HepG2 (cell line): ENCODE measurements around the gene ZNF563. TPM values are rescaled to one million over a fixed set of nuclear protein-coding genes. Genes with fewer than 3 reads are reported as not detected.

Experiments used
- ASH2L ChIP-seq: fragments of 300-600, 200-600 bp; sonication (generic); IDR thresholded peaks from 2 replicates; pipeline ENCODE4 v1.7.0; 2017; ENCODE audit warnings: low read depth, mild to moderate bottlenecking, moderate library complexity, mixed read lengths, low read length; ENCODE audit not compliant: insufficient read length
- CHCHD3 ChIP-seq: sonication (generic); formaldehyde crosslinking; IDR thresholded peaks from 2 replicates; pipeline ENCODE4 v1.8.0; 2022; ENCODE audit warnings: mild to moderate bottlenecking, missing genetic modification reagents, moderate library complexity
- HNF1B ChIP-seq: sonication (generic); formaldehyde crosslinking; IDR thresholded peaks from 2 replicates; pipeline ENCODE4 v1.5.1; 2020; ENCODE audit warnings: mild to moderate bottlenecking, moderate library complexity, missing genetic modification reagents
- HNF4G ChIP-seq, 2 experiments: sonication (generic) in 1 of 2; formaldehyde crosslinking in 1 of 2; IDR thresholded peaks; 2 replicates each; pipeline versions ENCODE4 v1.4.0 to v1.6.1; 2011 to 2020; ENCODE audit warnings: borderline replicate concordance in 2 of 2, low read depth in 2 of 2, mild to moderate bottlenecking in 2 of 2, low read length in 1 of 2, missing genetic modification reagents in 1 of 2, moderate library complexity in 1 of 2
- MTF2 ChIP-seq: sonication (generic); formaldehyde crosslinking; IDR thresholded peaks from 2 replicates; pipeline ENCODE4 v1.5.0; 2020; ENCODE audit warnings: missing genetic modification reagents, borderline replicate concordance
- PATZ1 ChIP-seq: sonication (generic); formaldehyde crosslinking; IDR thresholded peaks from 2 replicates; pipeline ENCODE4 v1.4.0; 2020; ENCODE audit warnings: missing genetic modification reagents
- PHB2 ChIP-seq: fragments of 450-650 bp; IDR thresholded peaks from 2 replicates; pipeline ENCODE4 v1.6.1; 2018; ENCODE audit not compliant: partially characterized antibody
- RARG ChIP-seq: sonication (generic); formaldehyde crosslinking; IDR thresholded peaks from 2 replicates; pipeline ENCODE4 v1.4.0; 2020; ENCODE audit warnings: low read depth, mild to moderate bottlenecking, missing genetic modification reagents
- ZNF333 ChIP-seq: sonication (generic); formaldehyde crosslinking; IDR thresholded peaks from 2 replicates; pipeline ENCODE4 v1.4.0; 2020; ENCODE audit warnings: mild to moderate bottlenecking, missing genetic modification reagents, borderline replicate concordance
- ZNF614 ChIP-seq: IDR thresholded peaks from 2 replicates; pipeline ENCODE4 v1.6.1; 2018; ENCODE audit warnings: missing biosample characterization, missing genetic modification reagents, inconsistent platforms, borderline replicate concordance
- ZNF639 ChIP-seq: conservative IDR thresholded peaks from 2 replicates; pipeline ENCODE4 v1.6.1; 2018; ENCODE audit warnings: missing genetic modification reagents
- ZNF749 ChIP-seq: sonication (generic); formaldehyde crosslinking; IDR thresholded peaks from 2 replicates; pipeline ENCODE4 v1.8.0; 2022; ENCODE audit warnings: mild to moderate bottlenecking, missing genetic modification reagents, moderate library complexity, borderline replicate concordance
- polyA plus RNA-seq, 8 experiments: library from polyadenylated mRNA; depleted of rRNA in 3 of 8; stranded (reverse) in 7 of 8; unstranded in 1 of 8; fragments of >200 nt; fragmentation: Illumina TruSeq in 4 of 8; extraction: Trizol in 4 of 8; gene quantifications; 2 replicates each; pipeline versions ENCODE4 v1.2.1 to v1.2.3, GENCODE V29; 2011 to 2016; ENCODE audit warnings: low read depth in 4 of 8, missing spikeins in 1 of 8, mixed read lengths in 1 of 8; ENCODE audit not compliant: insufficient read depth in 1 of 8
- total RNA-seq, 5 experiments: library from RNA; depleted of rRNA; stranded (reverse); fragments of >200 nt; fragmentation: Illumina TruSeq; extraction: Trizol; gene quantifications; 2 replicates each; pipeline ENCODE4 v1.2.3, GENCODE V29; 2016; ENCODE audit warnings: low read depth in 1 of 5
- TF ChIP-seq, protein P1 (sequence below): sonication (generic); formaldehyde crosslinking; conservative IDR thresholded peaks from 2 replicates; pipeline ENCODE4 v1.8.0; 2022; ENCODE audit warnings: low read depth, missing genetic modification reagents
- TF ChIP-seq, protein P2 (sequence below): sonication (generic); formaldehyde crosslinking; IDR thresholded peaks from 2 replicates; pipeline ENCODE4 v1.4.0; 2020; ENCODE audit warnings: missing genetic modification reagents

Gene ZNF563
- total and polyA plus RNA-seq, 2 of the 13 experiments (the other 11 are each of a cell fraction or from before 2014, with no cell fraction given) = 7.5 to 19.5 TPM

DNA sequence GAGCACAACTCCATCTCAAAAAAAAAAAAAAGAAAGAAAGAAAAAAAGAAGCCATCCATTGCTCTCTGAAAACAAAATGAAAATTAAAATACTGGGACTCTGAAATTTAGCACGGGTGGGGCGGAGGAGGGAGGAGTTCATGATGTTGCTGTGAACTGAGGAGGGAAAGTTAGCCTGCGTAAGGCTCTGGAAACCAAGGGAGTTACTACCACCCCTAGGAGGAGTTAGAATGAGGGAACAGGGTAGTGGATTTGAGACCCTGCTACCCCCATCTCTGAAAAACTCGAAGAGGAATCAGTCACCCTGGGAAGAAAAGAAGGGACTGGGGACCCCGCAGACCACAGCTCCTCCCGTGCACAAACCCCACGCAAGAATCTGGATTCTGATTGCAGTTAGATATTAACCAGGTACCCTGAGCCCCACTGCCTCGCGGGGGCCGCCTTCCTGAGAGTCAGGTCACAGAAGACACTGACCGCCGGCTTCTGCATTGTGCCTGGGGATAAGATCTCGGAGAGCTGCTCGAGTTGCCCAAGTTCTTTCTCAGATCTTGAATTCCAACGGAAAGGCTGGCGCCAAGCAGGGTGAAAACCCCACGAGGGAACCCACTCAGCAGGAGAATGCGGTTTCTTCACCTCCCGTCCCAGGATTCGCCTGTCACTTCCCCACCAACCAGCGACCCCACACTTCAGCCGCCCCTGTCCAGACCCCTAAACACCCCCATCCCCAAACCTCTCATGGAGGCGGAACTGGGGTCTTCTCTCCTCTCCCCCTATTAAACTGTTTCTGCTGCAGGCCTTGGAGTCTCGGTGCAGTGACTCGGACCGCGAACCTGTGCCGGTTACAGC lies 31.2 kb upstream of the ZNF563 start (continued):
- TF ChIP-seq, protein P1, sequence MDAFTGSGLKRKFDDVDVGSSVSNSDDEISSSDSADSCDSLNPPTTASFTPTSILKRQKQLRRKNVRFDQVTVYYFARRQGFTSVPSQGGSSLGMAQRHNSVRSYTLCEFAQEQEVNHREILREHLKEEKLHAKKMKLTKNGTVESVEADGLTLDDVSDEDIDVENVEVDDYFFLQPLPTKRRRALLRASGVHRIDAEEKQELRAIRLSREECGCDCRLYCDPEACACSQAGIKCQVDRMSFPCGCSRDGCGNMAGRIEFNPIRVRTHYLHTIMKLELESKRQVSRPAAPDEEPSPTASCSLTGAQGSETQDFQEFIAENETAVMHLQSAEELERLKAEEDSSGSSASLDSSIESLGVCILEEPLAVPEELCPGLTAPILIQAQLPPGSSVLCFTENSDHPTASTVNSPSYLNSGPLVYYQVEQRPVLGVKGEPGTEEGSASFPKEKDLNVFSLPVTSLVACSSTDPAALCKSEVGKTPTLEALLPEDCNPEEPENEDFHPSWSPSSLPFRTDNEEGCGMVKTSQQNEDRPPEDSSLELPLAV (CRISPR knock-in tag) = no peak
- no peak for TF ChIP-seq ZNF333
- no peak for TF ChIP-seq RARG (CRISPR knock-in tag)
- peak; percentile 20; the same call in 1 of the 2 replicates for TF ChIP-seq HNF1B (CRISPR knock-in tag)
- peak; percentile 37; the same call in 1 of the 2 replicates for TF ChIP-seq PATZ1 (CRISPR knock-in tag)
- no peak for TF ChIP-seq ZNF639
- TF ChIP-seq ASH2L = peak; percentile 13
- TF ChIP-seq HNF4G (IDR thresholded peaks at IDR 0.05; ENCODE audit: borderline replicate concordance, low read depth, low read length) = no peak
- TF ChIP-seq HNF4G (CRISPR knock-in tag; IDR thresholded peaks at IDR 0.05; ENCODE audit: borderline replicate concordance, low read depth) = no peak
- TF ChIP-seq CHCHD3 = no peak
- TF ChIP-seq MTF2 (CRISPR knock-in tag) = no peak
- TF ChIP-seq PHB2 = no peak
- TF ChIP-seq, protein P2, sequence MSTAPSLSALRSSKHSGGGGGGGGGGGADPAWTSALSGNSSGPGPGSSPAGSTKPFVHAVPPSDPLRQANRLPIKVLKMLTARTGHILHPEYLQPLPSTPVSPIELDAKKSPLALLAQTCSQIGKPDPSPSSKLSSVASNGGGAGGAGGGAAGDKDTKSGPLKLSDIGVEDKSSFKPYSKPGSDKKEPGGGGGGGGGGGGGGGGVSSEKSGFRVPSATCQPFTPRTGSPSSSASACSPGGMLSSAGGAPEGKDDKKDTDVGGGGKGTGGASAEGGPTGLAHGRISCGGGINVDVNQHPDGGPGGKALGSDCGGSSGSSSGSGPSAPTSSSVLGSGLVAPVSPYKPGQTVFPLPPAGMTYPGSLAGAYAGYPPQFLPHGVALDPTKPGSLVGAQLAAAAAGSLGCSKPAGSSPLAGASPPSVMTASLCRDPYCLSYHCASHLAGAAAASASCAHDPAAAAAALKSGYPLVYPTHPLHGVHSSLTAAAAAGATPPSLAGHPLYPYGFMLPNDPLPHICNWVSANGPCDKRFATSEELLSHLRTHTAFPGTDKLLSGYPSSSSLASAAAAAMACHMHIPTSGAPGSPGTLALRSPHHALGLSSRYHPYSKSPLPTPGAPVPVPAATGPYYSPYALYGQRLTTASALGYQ (CRISPR knock-in tag) = no peak
- TF ChIP-seq ZNF614 (CRISPR knock-in tag) = no peak
- no peak for TF ChIP-seq ZNF749
